GM18499 (cell line): ENCODE measurements around the gene NAPA.

ENCODE experiments used
- ATAC-seq: cut with Tn5 transposase; IDR thresholded peaks from one replicate; pipeline ENCODE4 v1.9.1; 2021; ENCODE audit warnings: moderate number of reproducible peaks; ENCODE audit not compliant: insufficient read depth, unreplicated experiment

Gene NAPA

GRCh38 chr19:47526798-47527197 lies 11.9 kb upstream of the NAPA start:
- ATAC-seq, result no peak

GRCh38 chr19:47523473-47523872 lies 8.6 kb upstream of the NAPA start:
- ATAC-seq, result no peak

- no peak for ATAC-seq
These were observed 6.8 kb upstream of the NAPA start for GRCh38 chr19:47521473-47522180.

DNA sequence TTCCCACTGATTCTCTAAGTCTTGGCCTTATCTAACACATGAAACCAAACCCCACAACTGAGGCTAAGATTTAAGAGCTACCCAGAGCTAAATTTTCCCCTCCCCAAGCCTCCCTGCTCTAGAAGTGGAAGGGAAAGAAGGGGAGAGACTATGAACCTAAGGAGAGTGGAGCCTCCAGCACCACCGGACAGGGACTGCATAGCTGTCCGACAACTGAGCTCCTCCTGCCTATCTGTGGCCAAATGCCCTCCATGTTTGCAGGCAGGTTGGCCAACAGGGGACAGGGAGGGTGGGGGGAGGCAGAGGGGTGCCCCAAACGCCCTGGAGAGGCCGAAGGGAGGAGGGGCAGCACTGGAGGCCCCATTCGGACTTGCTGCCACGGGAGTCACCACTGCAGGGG lies 6.0 kb upstream of the NAPA start:
- no peak for ATAC-seq

- no peak for ATAC-seq
These were observed 5.5 kb upstream of the NAPA start for GRCh38 chr19:47520343-47520806.

DNA sequence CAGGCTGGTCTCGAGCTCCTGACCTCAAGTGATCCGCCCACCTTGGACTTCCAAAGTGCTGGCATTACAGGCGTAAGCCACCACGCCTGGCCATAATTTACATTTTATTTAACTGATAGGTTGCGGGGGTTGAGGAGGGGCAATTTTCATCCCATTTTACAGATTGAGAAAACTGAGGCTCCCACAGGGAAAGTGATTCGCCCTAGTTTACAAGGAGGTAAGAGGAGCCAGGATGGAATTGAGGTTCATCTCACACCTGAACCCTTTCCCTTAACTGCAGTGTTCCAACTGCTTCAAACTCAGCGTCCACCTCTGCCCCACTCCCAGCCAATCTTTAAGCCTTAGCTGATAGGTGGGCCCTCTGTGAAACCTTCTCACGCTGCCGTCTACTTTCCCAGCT lies 4.0 kb upstream of the NAPA start:
- no peak for ATAC-seq

- ATAC-seq, result no peak
These were observed 3.3 kb upstream of the NAPA start for GRCh38 chr19:47518139-47518538.

DNA sequence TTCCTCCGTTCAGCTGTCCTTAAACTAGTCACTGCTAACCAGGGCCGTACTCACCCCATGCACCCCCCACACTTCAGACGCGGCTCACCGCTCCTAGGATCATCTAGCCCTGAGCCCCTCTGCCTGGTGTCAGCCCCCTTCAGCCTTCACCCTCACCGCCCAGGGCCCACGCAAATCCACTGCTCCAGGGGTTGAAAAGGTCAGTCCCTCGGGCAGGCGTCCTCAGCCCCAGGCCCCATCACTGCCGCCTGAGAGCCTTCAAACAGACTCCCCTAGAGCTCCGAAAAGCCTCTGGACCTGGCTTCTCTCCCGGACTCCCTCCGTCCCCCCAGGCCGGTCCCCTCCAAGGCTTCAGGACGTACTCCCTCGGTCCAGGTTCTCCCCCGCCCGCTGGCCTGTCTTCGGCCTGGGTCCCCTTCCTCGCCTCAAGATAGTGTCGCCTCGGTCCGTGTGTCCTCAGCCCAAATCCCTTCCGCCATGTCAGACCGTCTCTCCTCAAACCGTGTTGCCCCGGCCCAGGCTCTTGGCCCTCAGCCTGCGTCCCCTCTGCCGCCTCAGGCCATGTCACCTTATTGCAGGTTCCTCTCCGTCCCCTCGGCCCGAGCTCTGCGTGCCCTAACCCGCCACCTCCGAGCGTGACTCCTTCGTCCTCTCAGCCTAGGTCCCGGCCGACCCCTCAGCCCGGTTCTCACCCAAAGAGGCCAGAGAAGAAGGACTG lies 553 bp downstream of the NAPA start:
- ATAC-seq, result no peak

GRCh38 chr19:47512948-47513319 lies 1.9 kb downstream of the NAPA start:
- no peak for ATAC-seq

GRCh38 chr19:47512183-47512947 lies 2.5 kb downstream of the NAPA start:
- ATAC-seq, result no peak

DNA sequence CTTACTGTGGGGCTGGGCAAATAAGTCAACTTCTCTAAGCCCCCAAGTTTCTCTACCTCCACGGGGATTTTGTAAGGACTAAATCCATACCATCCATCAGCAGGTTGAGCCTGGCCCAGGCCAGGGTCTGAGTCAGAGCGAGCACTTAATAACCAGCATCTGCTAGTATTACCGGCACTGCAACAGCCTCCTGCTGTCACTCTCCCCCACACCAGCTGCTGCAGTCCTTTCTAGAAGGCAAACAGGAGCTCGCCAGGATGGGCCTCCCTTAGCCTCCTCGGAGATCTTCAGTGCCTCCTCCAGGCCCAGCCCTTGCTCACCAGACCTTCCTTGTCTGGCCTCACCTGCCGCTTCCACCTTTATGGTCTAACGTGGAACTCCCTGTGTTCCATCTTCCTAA lies 3.2 kb downstream of the NAPA start:
- ATAC-seq, result no peak

DNA sequence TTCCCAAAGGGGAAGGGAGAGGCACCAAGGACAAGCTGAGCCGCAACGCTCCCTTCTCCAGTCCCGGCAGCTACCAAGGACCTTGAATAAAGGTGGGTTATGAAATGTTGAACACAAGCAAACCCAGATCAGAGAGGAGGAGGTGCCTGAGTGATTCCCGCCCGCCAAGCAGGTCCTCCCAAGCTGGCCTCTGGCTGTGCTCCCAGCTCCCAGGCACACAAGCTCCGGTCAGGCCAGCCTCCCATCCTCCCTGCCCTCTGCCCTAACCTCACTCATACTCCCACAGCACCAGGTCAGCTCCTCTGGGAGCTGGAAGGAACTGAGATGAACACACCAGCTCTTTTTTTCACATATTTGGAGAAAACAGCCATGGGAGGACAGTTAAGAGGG lies 3.7 kb downstream of the NAPA start:
- ATAC-seq, result no peak

- ATAC-seq, result no peak
These were observed 4.2 kb downstream of the NAPA start for GRCh38 chr19:47510516-47511127.

- no peak for ATAC-seq
These were observed 4.9 kb downstream of the NAPA start for GRCh38 chr19:47509973-47510372.

GRCh38 chr19:47509170-47509847 lies 5.6 kb downstream of the NAPA start:
- ATAC-seq, result no peak

- ATAC-seq, result no peak
These were observed 6.1 kb downstream of the NAPA start for GRCh38 chr19:47508721-47509120.

DNA sequence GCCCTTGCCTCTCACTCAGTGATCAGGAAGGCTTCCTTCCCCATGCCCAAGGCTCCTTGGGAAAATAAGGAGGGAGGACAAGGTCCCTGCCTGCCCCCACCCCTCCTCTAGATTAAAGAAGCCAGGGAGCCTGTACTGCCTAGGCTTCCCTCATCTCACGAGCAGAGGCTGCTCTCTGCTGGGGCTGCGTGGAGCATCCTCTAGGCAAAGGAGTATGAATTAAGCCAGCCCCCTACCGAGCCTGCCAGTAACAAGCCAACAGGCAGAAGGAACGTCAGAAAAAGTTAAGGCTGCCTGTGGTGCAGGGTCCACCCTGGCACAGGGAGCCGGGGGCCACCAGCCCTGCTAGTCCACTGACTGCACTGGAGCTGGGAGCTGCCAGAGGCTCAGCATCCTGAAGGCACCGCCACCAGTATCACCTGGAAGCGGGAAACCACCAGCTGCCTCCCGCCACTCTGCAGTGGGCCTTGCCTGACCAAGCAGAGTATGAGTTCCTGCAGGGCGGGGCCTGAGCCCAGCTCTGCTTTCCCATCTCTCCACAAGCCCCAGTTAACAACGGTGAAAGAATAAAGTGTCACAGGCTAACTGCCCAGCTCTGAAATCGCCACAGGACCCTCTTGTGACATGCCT lies 6.8 kb downstream of the NAPA start:
- no peak for ATAC-seq

GRCh38 chr19:47507012-47507411 lies 7.9 kb downstream of the NAPA start:
- ATAC-seq, result no peak

- no peak for ATAC-seq
These were observed 8.4 kb downstream of the NAPA start for GRCh38 chr19:47506459-47506858.

DNA sequence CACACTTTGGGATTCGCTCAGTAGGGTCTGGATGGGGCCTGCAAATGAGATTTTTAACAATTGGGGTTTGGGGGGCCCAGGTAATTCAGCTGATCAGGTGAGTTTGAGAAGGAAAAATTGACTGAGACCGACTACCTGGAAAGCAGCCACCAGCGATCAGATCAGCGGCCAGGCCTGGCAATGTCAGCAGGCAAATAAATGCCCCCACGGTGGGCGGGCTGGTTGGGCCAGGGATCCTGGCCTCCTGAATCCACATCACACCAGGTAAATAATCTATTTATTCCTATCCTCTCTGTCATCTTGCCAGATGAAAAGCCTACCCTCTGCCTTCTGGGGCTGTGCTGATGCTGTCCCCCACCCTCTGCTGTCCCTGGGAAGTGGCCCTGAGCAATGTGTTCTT lies 9.4 kb downstream of the NAPA start:
- no peak for ATAC-seq
